ENCODE results near the gene BCL3. TPM values are rescaled to one million over a fixed set of nuclear protein-coding genes. Genes with fewer than 3 reads are reported as not detected.

Gene BCL3
- total RNA-seq, 1 experiment from 2014 or later: 2.2 TPM

DNA sequence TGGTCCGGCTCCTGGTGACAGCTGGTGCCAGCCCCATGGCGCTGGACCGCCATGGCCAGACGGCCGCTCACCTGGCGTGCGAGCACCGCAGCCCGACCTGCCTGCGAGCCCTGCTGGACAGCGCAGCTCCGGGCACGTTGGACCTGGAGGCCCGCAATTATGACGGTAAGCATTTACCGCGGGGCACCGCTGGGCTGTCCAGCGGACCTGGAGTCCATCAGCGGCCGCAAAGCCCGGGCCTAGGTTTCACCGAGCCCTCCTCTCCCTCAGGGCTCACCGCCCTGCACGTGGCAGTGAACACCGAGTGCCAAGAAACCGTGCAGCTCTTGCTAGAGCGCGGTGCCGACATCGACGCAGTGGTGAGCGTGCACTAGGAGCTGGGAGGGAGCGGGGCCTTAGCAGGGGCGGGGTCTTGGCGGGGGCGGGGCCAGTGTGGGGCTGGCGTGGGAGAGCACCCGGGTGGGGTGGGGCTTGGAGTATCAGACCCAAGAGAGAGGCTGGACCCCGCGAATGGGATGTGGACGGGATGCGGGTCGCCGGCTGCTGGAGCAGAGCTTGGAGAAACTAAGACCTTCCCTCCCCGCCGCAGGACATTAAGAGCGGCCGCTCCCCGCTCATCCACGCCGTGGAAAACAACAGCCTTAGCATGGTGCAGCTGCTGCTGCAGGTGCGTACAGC, 8.7 kb downstream of the BCL3 start:
- DNase-seq: no peak
- H3K23me2 ChIP-seq (ENCODE audit: insufficient read length, low read depth, low read length, poor library complexity, severe bottlenecking): peaks cover 23% of the 10 kb centered on the region
- peaks cover 79% of the 10 kb centered on the region for H3K27me3 Mint-ChIP-seq (ENCODE audit: low read depth)
- WGBS (ENCODE audit: extremely low coverage, insufficient read length, low lambda C conversion rate): no CpG with 5 or more reads among the region's 53 CpGs
- TF ChIP-seq, protein P1, sequence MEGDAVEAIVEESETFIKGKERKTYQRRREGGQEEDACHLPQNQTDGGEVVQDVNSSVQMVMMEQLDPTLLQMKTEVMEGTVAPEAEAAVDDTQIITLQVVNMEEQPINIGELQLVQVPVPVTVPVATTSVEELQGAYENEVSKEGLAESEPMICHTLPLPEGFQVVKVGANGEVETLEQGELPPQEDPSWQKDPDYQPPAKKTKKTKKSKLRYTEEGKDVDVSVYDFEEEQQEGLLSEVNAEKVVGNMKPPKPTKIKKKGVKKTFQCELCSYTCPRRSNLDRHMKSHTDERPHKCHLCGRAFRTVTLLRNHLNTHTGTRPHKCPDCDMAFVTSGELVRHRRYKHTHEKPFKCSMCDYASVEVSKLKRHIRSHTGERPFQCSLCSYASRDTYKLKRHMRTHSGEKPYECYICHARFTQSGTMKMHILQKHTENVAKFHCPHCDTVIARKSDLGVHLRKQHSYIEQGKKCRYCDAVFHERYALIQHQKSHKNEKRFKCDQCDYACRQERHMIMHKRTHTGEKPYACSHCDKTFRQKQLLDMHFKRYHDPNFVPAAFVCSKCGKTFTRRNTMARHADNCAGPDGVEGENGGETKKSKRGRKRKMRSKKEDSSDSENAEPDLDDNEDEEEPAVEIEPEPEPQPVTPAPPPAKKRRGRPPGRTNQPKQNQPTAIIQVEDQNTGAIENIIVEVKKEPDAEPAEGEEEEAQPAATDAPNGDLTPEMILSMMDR (conservative IDR thresholded peaks at IDR 0.05): no peak
- no peak overlapping the region for H2BK15ac ChIP-seq (ENCODE audit: low read depth, low read length)
- no peak overlapping the region for H2AFZ ChIP-seq (ENCODE audit: low read length)
- no peak overlapping the region for H2BK120ac ChIP-seq (ENCODE audit: low read depth, low read length, poor library complexity, severe bottlenecking)
- no peaks in the 10 kb centered on the region for H3K9me3 ChIP-seq (ENCODE audit: control insufficient read depth, low read depth, low read length)
- no peak overlapping the region for H3K14ac ChIP-seq (ENCODE audit: insufficient read depth, low read length)
- H2BK20ac ChIP-seq (ENCODE audit: low read depth, low read length, poor library complexity, severe bottlenecking): no peak overlapping the region
- H3K9me3 Mint-ChIP-seq: no peaks in the 10 kb centered on the region; a peak in 1 of 5 replicates
- H3K9ac ChIP-seq (ENCODE audit: extremely low read depth, insufficient read length, low read length): no peak overlapping the region
- H3K27ac ChIP-seq (ENCODE audit: insufficient read length, low read depth, low read length): no peak overlapping the region
- H3K79me2 ChIP-seq (ENCODE audit: insufficient read depth, low read length): no peaks in the 10 kb centered on the region
- no peak overlapping the region for H3K18ac ChIP-seq (ENCODE audit: insufficient read length, low read depth, low read length)
- H4K91ac ChIP-seq (ENCODE audit: insufficient read length, low read depth, low read length): no peak overlapping the region
- no peak overlapping the region for H3K23ac ChIP-seq (ENCODE audit: insufficient read length, low read depth, low read length)
- H4K8ac ChIP-seq (replicated peaks; ENCODE audit: insufficient read length, low read depth, low read length): no peak overlapping the region
- no peaks in the 10 kb centered on the region for H3K4me1 ChIP-seq (ENCODE audit: insufficient read depth, low read length)
- peak overlapping the region; percentile 55 for H3K4me2 ChIP-seq (ENCODE audit: insufficient read depth, insufficient read length, low read length)
- H2BK5ac ChIP-seq (ENCODE audit: insufficient read length, low read length): no peak overlapping the region
- no peak overlapping the region for H3T11ph ChIP-seq (ENCODE audit: low read length)
- H2AK5ac ChIP-seq (ENCODE audit: insufficient read length, low read length): no peak overlapping the region
- no peaks in the 10 kb centered on the region for H3K79me1 ChIP-seq (ENCODE audit: insufficient read depth, low read depth, low read length, poor library complexity, severe bottlenecking)
- H2BK12ac ChIP-seq (ENCODE audit: insufficient read length, low read depth, low read length): no peak overlapping the region
- H3K4me3 Mint-ChIP-seq: peak overlapping the region; percentile 72 to 90
- no peak overlapping the region for H3K27ac Mint-ChIP-seq
- no peak overlapping the region for H3K56ac ChIP-seq (ENCODE audit: insufficient read length, low read depth, low read length)
- H3K36me3 Mint-ChIP-seq (ENCODE audit: insufficient read depth in 1 of 3, low read depth in 3 of 3): no peaks in the 10 kb centered on the region; a peak in 1 of 7 replicates
- H3K4ac ChIP-seq (ENCODE audit: low read depth, low read length): no peak overlapping the region
- no peak overlapping the region for H4K5ac ChIP-seq (ENCODE audit: insufficient read length, low read depth, low read length)
- no peaks in the 10 kb centered on the region for H4K20me1 ChIP-seq (ENCODE audit: control insufficient read depth, insufficient read depth, insufficient read length)
- H3K4me1 Mint-ChIP-seq: peaks cover 22 to 44% of the 10 kb centered on the region in 2 experiments
- H3K27me3 ChIP-seq (ENCODE audit: insufficient read depth, low read length): peaks cover 35% of the 10 kb centered on the region

Data from H9 (cell line).